ENCODE data around the gene NINL.
A peak's percentile ranks its signal among the peaks of the same experiment; 100 is the strongest.
"Not testable (repeated sequence)": the region's sequence is repeated elsewhere in the genome, so short reads cannot be mapped to it uniquely, and the experiment has no call there.

NINL gene

DNA sequence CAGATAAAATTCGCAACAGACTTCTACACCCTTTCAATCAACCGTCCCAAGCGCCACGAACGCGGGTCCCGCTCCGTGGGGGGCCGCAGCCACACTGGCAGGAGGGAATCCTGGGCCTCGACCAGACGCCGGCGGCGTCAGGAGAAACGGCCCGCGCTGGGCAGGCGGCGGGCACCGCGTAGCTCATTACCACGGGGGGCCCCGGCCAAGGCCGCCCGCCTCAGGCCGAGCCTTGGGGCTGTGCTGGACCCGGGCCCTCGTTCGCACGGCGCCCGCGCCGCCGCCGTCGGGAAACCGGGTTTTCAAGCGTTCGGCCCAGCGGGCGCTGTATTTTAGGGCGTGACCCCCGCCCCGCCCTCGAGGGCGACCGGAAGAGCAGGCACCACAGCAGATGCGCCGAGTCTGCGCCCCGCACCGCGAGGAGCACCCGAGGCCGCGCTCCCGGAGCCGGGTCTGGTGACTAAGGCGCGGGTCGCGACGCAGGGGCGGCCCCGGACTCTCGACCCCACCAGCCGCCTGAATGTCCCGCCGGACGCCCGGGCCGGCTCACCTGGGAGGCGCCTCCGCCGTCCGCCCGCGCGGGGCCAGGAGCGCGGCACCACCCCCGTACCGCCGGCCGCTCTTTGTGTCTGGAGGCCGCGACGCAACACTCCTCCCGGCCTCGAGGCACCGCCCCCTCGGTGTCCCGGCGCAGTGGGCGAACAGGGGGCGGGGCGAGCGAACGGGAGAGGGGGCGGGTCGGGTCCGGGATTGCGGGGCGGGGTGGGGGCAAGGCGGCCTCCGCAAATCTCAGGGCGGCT, at the start of gene NINL:
Gene NINL, minus strand, starts transcription at position 627 of the 800 bp plus-strand sequence. CDS start 58,944 bp downstream, outside the sequence.
- DNase-seq = peak; percentile 15

DNA sequence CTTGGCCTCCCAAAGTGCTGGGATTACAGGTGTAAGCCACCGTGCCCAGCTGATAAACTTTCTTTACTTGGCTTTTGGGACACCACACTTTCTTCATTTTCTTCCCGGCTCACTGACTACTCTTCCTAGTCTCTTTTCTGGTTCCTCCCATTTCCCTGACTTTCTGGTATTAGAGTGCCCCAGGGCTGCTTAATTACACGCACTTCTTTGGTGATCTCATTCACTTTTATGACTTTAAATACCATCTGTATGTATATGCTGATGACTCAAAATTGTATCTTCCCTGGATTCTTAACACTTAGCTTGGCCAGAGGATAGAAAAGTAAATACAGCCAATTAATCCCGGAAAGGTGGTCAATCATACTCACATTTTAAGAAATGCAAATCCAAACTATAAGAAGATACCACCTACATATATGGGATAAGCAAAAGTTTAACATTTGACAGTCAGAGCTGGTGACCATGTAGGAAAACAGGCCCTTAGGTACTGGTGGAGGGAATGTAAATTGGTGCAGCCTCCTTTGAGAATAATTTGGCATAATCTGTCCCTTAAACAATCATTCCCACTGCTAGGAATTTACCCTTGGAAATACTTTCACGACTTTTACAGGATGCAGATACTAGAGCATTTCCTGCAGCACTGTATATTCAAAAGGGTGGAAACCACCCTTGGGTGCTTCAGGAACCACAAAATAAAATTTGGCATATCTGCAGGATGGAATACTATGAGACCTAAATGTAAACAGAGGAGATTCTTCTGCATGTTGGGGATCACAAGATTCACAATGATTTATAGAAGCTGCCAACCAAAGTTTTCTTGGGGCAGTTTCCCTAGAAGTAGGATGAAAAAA, 47.8 kb upstream of the NINL start:
- no peak for DNase-seq

DNA sequence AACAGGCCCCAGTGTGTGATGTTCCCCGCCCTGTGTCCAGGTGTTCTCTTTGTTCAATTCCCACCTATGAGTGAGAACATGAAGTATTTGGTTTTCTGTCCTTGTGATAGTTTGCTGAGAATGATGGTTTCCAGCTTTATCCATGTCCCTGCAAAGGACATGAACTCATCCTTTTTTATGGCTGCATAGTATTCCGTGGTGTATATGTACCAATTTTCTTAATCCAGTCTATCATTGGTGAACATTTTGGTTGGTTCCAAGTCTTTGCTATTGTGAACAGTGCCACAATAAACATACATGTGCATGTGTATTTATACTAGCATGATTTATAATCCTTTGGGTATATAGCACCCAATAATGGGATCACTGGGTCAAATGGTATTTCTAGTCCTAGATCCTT, 45.3 kb upstream of the NINL start:
- DNase-seq = not testable (repeated sequence)

DNA sequence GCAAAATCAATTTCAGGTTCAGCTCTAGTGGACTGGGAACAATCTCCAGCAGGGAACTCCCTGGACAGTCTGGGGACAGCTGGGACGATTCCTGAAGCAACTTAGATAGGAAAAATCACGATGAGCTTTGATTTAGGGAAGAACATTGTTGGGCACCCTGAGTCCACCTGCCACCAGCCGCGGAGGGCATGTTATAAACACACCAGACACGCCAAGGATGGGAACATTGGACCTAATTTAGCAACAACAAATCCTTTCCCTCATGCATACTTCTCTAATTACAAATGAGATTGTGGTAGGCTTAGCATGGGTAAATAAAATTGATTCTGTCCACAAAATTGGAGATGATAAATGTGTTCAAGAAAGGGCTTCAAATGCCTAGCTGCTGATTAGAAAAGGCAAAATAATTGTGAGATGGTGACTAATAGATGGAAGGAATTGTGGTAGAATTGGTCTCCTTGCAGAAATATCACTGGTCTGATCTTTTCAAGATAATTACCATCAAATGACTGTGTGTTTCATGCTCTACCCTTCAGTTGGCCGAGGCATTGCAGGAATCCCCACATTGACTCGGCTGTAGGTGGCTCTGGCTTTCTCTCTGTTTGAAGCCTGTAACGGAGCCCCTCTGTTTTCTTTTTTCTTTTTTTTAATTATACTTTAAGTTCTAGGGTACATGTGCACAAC, 44.6 kb upstream of the NINL start:
- no peak for DNase-seq

DNA sequence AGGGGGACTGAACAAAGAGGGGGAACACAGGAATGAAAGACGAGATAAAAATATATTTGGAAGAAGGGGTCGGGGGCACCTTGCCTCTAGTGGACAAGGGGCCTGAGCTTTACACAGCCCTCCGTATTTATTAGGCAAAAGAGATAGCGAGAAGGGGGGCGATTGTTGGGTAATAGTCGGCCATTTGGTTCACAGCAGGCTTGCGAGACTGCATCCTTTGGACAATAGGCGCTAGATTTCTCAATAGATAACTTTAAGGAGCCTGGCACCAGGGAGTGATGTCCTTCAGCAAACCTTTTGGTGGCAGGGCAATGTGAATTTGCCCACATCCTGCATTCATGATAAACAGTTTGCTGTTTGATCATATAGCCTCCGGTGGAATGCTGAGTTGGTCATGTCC, 41.4 kb upstream of the NINL start:
- DNase-seq = no peak

DNA sequence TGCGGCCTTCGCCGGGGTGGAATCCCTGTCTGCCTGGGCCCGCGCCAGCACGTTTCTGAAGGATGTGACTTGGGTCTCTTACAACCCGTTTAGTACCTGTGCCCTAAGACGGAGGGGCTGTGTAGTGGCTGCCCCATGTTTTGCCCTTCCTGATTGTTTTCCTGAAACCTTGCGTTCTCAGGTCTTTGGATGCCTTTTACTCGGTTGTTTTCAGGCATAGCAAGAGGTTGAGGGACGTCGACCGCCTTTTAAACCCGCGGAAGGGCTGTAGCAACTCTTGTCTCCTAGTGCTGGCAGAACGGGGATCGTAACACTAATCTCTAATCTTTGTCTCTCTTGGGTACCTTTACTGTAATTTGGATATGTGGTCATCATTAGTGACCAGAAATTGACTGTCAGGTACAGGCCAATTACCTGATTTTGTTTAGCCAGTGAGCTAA, 39.2 kb upstream of the NINL start:
- no peak for DNase-seq

DNA sequence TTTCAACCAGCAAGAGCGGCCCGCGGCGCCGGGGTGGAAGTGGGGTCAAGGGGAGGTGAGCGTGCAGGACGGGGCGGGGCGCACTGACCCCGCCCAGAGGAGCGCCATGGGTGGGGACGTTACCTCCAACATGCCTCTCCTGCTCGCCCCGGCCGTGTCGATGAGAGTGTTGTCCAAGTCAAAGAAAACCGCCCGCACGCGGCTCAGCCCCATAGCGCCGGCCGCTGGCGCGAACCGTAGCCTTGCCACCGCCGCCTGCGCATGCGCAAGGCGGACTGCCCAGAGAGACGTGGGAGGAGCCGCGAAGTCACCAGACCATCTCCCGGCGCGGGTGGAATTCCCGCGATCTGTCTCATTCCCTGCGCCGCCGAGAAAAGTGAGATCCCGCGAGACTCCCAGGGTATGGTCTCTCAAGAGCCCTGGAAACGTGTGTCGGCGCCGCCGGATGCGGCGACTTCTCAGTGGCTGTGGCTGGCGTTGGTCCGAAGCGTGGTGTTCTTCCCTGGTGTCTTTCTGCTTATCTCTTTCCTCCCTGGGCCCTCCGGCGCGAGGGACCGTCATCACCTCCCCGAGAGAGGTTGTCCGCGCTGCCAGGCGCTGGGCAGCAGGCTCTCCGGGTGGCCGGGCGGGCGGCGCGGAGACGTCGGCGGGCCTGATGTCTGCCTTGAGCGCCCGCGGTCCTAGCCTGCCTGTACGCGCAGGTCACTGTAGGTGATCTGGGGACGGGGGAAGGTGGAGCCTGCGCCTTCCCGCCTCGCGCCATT, 38.6 kb upstream of the NINL start, which contains the start of gene NANP:
Gene NANP, minus strand, starts transcription at position 279 of the 764 bp plus-strand sequence. Its CDS starts 66 bp downstream, at position 213.
- DNase-seq = peak; percentile 88

DNA sequence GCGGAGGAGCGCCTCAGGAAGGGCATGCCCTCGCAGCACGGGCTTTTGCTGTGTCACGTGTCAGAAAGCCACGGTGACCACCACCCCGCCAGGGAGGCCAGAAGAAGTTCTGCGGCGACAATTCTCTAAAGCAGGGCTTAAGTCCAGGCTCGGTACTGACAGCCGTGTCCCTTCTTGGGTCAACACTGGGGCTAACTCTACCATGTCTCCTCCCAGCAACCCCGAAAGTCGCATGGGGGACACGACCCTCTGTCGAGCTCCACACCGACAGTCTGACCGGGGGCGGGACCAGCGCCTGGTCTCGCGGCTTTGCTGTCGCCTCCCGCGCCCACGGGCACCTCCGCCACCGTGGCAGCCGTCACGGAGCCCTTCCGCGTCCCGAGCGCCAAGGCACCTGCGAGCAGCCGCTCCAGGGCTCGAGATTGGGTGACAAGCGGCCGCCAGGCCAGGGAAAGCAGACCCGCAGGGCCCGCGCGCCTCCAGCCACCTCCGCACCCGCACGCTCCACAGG, 37.9 kb upstream of the NINL start:
- peak; percentile 9 for DNase-seq

DNA sequence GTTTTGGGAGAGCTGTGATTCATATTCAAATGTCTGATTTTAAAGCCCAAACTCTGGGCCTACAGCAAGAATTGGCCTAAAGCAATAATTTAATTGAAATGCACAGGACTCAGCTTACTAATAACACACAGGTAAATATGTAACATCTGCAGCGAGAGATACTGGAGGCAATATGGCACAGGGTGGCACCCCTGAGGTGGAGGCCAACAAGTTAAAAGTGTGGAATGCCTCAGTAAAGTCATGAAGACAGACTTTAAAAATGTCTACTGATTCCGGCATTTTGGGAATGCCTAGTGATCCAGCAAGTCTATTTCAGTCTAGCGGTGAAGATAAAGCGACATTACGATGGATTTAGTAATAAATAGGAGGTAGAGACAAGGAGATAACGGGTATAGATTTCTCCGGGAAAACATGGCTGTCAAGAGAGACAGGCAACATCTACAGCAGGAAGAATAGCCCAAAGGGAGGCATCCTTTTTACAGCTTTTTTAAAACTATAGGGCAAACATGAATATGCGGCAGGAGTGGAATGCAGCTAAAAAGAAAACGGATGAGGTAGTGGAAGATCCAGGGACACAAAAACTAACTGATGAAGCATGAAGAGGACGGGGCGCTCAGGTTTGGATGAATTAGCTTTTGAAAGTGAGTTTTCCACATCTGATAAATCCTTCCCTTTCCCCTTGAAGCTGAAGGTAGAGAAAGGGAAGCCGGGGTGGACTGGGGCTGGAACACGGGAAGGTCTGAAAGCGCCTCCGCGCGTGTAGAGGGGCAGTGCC, 37.3 kb upstream of the NINL start:
- no peak for DNase-seq

DNA sequence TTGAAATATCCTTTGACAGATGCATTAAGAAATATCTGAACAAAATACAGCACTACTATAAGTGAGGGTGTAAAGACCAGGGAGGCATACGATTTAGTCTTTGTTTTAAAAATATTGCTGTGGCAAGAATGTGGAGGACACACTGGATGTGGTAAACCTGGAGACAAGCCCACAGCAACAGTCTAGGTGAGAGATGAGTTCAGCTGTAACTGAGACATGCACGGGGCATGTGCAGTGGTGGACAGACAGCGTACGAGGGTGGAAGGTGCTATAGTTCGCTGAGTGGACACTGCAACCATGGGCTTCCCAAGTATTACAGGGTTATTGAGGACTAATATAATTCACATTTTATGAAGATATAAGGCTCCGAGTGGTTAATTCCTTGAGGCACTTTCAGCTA, 36.7 kb upstream of the NINL start:
- no peak for DNase-seq

DNA sequence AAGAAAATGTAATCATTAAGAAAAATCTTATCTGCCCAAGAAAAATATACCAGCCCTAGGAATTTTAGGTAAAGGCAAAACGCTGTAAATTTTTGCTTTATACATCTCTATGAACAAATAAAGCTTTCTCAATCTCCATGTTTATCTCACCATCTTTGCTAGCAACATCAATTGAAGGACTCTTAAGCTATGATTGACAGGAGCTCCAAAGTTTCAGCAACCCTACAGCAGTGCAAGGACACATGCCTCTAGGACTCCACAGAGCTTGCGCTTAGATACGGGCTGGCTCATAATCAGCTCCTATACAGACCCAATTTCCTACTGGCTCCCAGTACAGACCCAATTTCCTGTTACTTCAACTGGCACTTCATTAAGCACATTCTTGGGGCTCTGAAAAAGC, 34.2 kb upstream of the NINL start:
- no peak for DNase-seq

DNA sequence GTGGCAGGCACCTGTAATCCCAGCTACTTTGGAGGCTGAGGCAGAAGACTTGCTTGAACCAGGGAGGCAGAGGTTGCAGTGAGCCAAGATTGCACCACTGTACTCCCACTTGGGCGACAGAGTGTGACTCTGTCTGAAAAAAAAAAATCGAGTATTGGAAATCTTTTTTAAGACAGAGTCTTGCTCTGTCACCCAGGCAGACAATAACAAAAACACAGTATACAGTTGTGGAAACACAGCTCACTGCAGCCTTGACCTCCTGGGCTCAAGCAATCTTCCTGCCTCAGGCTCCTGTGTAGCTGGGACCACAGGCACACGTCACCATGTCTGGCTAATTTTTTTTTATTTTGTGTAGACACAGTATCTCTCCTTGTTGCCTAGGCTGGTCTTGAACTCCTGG, 23.4 kb upstream of the NINL start:
- no peak for DNase-seq

DNA sequence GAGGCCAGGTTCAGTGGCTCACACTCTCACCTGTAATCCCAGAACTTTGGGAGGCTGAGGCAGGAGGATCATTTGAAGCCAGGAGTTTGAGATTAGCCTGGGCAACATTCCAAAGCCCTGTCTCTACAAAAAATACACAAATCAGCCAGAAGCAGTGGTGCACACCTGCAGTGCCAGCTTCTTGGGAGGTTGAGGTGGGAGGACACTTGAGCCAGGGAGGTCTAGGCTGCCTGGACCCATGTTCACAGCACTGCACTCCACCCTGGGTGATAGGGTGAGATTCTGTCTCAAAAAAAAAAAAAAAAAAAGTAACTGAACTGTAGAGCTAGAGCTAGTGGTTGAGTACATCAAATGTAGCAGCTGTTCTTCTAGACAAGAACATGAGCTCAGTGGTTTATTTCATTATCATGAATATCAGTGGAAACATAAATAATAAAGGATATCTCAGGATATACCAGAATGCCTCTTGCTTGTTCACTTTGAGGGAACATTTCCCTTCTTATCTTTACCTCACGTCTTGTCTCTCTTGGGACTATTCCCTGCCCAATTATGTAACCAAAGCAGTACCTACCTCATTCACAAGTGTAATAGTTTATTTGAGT, 20.9 kb upstream of the NINL start:
- DNase-seq = no peak

DNA sequence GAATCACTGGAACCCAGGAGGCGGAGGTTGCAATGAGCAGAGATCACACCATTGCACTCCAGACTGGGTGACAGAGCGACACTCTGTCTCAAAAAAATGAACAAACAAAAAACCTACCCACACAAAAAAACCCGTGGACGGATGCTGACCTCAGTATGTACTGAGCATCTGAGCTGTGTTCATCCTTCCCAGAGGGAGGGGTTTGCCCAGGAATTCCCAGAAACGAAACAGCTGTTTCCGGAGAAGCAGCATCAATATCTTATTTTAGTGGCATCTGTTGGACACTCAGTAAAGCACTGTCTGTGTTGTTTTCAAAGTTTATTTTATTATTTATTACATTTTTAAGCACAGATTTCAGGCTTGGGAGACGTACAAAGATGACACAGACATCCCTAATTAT, 19.8 kb upstream of the NINL start:
- DNase-seq = no peak

DNA sequence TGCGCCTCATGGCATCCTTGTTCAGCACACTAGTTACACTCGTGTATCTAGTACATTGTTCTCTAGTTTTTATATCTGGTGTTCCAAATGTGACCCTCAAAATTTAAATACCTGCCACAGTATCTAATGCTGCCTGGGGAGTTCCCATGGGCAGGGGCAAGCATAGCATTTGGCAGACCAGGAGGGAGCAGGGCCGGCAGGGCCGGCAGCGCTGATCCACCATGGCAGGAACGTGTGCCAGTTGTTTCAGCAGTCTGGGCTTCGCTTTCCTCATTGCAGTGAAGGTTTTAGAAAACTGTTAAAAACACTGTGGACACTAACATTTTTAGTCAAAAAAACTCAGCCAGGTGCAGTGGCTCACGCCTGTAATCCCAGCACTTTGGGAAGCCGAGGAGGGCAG, 19.3 kb upstream of the NINL start:
- no peak for DNase-seq

DNA sequence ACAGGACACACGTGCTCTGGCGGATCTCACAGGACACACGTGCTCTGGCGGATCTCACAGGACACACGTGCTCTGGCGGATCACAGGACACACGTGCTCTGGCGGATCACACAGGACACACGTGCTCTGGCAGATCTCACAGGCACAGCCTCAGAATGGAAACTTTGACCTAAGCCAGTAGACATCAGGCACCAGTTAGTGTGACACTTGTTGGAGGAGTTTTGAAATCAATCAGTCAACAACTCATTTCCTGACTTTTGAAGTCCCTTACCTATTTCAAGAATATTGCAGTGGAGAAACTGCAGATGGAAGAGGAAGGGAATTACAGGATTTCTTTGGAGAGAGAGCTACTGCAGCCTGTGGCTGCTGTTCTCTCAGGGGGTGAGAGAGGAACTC, 17.6 kb upstream of the NINL start:
- not testable (repeated sequence) for DNase-seq

DNA sequence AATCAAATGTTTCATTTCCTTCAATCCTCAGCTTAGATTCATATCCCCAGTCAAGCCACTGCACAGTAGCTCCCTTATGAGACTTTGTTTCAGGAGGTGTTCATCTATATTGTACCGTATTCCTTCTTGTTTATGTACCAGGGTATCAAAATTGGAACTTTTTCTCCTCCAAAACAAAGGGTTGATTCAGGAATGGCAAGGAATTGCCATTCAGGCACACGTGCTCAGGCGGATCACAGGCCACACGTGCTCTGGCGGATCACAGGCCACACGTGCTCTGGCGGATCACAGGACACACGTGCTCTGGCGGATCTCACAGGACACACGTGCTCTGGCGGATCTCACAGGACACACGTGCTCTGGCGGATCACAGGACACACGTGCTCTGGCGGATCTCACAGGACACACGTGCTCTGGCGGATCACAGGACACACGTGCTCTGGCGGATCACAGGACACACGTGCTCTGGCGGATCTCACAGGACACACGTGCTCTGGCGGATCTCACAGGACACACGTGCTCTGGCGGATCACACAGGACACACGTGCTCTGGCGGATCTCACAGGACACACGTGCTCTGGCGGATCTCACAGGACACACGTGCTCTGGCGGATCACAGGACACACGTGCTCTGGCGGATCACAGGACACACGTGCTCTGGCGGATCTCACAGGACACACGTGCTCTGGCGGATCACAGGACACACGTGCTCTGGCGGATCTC, 17.0 kb upstream of the NINL start:
- not testable (repeated sequence) for DNase-seq

DNA sequence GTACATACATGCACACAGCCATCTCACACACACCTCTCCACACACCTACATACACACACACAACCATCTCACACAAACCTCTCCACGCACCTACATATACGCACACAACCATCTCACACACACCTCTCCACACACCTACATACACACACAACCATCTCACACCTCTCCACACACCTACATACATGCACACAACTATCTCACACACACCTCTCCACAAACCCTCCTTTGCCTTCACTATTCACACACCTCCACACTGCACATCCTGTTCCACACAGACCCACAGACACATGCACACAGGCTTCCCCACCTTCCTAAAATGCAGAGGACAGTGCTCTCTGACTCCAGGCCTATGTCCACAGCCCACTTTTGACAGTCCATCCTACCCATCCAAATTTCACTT, 16.3 kb upstream of the NINL start:
- DNase-seq = no peak

DNA sequence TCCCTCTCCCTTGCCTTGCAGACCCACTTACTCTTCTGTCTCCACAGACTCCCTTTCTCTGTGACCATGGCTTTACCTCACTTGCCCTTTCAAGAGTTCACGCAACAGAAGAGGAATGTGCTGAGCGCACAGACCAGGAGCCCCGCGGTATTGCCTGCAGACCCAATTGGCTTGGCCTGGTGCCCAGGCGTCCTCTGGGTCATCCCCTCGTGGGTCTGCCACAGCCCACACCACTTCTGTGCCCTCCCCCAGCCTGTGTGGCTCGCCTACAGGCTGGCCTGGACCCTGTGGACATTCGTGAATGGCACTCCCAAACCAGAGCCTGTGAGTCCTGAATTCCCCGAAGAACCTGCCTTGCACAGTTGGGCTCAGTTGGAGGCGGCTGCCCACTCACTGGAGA, 15.3 kb upstream of the NINL start:
- DNase-seq = no peak

DNA sequence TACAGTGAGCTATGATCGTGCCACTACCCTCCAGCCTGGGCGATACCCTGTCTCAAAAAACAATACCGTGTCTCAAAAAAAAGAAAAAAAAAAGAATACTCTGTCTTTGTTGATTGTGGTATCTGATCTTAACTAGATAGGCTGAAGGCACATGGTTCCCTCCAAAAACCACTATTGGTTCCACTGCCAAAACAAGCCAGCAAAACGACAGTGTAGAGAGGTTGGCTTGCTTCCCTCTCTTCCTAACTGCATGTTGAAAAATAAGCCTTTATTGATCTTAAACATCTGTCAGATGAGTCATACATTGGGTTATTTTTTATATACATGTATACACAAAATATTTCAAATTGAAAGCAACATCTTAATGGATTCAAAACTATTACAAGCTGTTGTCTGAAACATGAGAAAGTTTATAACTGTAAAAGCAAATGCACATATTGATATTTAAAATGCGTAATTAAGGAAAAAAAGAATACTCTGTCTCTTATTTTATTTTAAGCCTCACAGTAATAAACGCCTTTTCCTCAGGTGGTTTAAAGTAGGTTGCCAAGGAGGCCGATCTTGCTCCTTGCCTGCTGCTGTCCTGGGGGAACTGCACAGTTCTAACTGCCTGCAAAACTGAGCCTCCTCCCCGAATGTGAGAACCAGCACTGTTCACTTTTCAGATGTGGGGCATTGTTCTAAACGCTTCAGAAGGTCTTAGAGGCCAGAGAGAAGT, 7.0 kb upstream of the NINL start:
- no peak for DNase-seq

Data from CD4-positive, alpha-beta T cell treated with Interleukin-4 for 4 hours (primary cell).